Measurements from ENCODE around the gene PBX4. TPM values are rescaled to one million over a fixed set of nuclear protein-coding genes. Genes with fewer than 3 reads are reported as not detected.
"Not testable (repeated sequence)": the region's sequence is repeated elsewhere in the genome, so short reads cannot be mapped to it uniquely, and the experiment has no call there.

Gene PBX4
- 11.7 and 11.8 TPM in 2 replicates for total RNA-seq
- total RNA-seq (2013), result 1.3 TPM
- polyA plus RNA-seq, result 6.0 and 11.7 TPM in 2 replicates
- polyA minus RNA-seq, result 2.1 and 4.4 TPM in 2 replicates

- POLR2A ChIA-PET, result interaction anchor here (1.1 to 2.0 kb wide), 2 partner anchors 10 to 18 kb away, joined by 6 to 8 read pairs; partner anchors contain the start of gene LPAR2
- no peaks in the 10 kb centered on the region for H3K9me3 ChIP-seq (ENCODE audit: control extremely low read depth in 1 of 3, control insufficient read depth in 2 of 3, insufficient read depth in 1 of 3, low read length in 2 of 3)
- no peaks in the 10 kb centered on the region for H4K20me1 ChIP-seq (ENCODE audit: control insufficient read depth, insufficient read depth, low read length, poor library complexity, severe bottlenecking)
- intact Hi-C loops (cut with micrococcal nuclease), result loop anchor here (1.0 to 5.0 kb wide), 5 partner anchors 10 to 204 kb away; partner anchors contain the start of genes GMIP, LPAR2, ZNF101 and ZNF506
- DNase-seq (peak; percentile 99), ATAC-seq (ENCODE audit: low read depth) (peak; percentile 99)
- H3K4me3 Mint-ChIP-seq, result peak within 1 kb of the TSS; percentile 89
- WGBS (ENCODE audit: insufficient coverage), result 7% methylated on average over 80 of the region's 80 CpGs
- CTCF ChIA-PET, result interaction anchor here (0.7 kb wide), 1 partner anchor 66 kb away, joined by 3 read pairs; no protein-coding TSS in a partner anchor
- H3K27me3 Mint-ChIP-seq, result no peaks in the 10 kb centered on the region
- H3K4me1 ChIP-seq (ENCODE audit: control insufficient read depth in 2 of 2, insufficient read depth in 2 of 2, low read length in 2 of 2), result peaks cover 11 to 16% of the 10 kb centered on the region in 2 donors
- peak within 1 kb of the TSS; percentile 89 for H3K27ac Mint-ChIP-seq
- H3K4me3 ChIP-seq (ENCODE audit: control extremely low read depth in 1 of 5, extremely low read depth in 1 of 5, insufficient read depth in 1 of 5, low read depth in 2 of 5, low read length in 4 of 5), result peak within 1 kb of the TSS in 4 of 5 experiments; percentile 48 to 64 (median 56)
- peaks cover 24% of the 10 kb centered on the region for H3K4me1 Mint-ChIP-seq
- no peaks in the 10 kb centered on the region for H3K27me3 ChIP-seq (replicated peaks in 1 of 4; ENCODE audit: control extremely low read depth in 1 of 4, control insufficient read depth in 3 of 4, insufficient read depth in 4 of 4, low read length in 3 of 4)
- TF ChIP-seq CTCF (IDR thresholded peaks at IDR 0.05) (no peak), EZH2 (IDR thresholded peaks at IDR 0.05; ENCODE audit: borderline replicate concordance, insufficient read depth, low read depth, low read length, poor library complexity, severe bottlenecking) (no peak)
- peak within 1 kb of the TSS; percentile 51 to 70 for H3K27ac ChIP-seq (ENCODE audit: low read length in 2 of 2)
- H3K9ac ChIP-seq (ENCODE audit: low read length), result peak within 1 kb of the TSS; percentile 73
- no peaks in the 10 kb centered on the region for H3K36me3 ChIP-seq (replicated peaks in 1 of 2; ENCODE audit: control extremely low read depth in 1 of 2, control insufficient read depth in 1 of 2, extremely low read depth in 1 of 2, insufficient read depth in 2 of 2, low read length in 1 of 2)
- H3K9me3 Mint-ChIP-seq (ENCODE audit: insufficient read depth), result no peaks in the 10 kb centered on the region
- H2AFZ ChIP-seq (ENCODE audit: insufficient read depth, low read depth, low read length, poor library complexity, severe bottlenecking), result peak within 1 kb of the TSS; percentile 89
- peaks cover 6% of the 10 kb centered on the region for H3K79me2 ChIP-seq (ENCODE audit: control insufficient read depth, insufficient read depth, low read length)
- peak within 1 kb of the TSS; percentile 96 for H3K4me2 ChIP-seq (replicated peaks; ENCODE audit: low read depth, low read length, poor library complexity, severe bottlenecking)
These were observed at the start of gene PBX4 for GRCh38 chr19:19618219-19619051. PBX4 (minus strand) TSS chr19:19618687; CDS start chr19:19618629, 58 bp downstream.

- H3K9me3 ChIP-seq (ENCODE audit: control extremely low read depth in 1 of 3, control insufficient read depth in 2 of 3, insufficient read depth in 1 of 3, low read length in 2 of 3); H3K4me2 ChIP-seq (replicated peaks; ENCODE audit: low read depth, low read length, poor library complexity, severe bottlenecking); DNase-seq; H3K9ac ChIP-seq (ENCODE audit: low read length); ATAC-seq (ENCODE audit: low read depth); H3K9me3 Mint-ChIP-seq (ENCODE audit: insufficient read depth); H3K27ac ChIP-seq (ENCODE audit: low read length in 2 of 2); H3K27me3 ChIP-seq (replicated peaks in 1 of 4; ENCODE audit: control extremely low read depth in 1 of 4, control insufficient read depth in 3 of 4, insufficient read depth in 4 of 4, low read length in 3 of 4); CTCF ChIA-PET; H2AFZ ChIP-seq (ENCODE audit: insufficient read depth, low read depth, low read length, poor library complexity, severe bottlenecking); H3K36me3 ChIP-seq (replicated peaks in 1 of 2; ENCODE audit: control extremely low read depth in 1 of 2, control insufficient read depth in 1 of 2, extremely low read depth in 1 of 2, insufficient read depth in 2 of 2, low read length in 1 of 2); H3K27me3 Mint-ChIP-seq; H3K4me3 Mint-ChIP-seq; H3K4me3 ChIP-seq (ENCODE audit: control extremely low read depth in 1 of 5, extremely low read depth in 1 of 5, insufficient read depth in 1 of 5, low read depth in 2 of 5, low read length in 4 of 5): not testable (repeated sequence)
- H3K27ac Mint-ChIP-seq, result peak overlapping the region; percentile 74
- Histone ChIP-seq H4K20me1 (ENCODE audit: control insufficient read depth, insufficient read depth, low read length, poor library complexity, severe bottlenecking) (peaks cover 12% of the 10 kb centered on the region), H3K79me2 (ENCODE audit: control insufficient read depth, insufficient read depth, low read length) (peaks cover 43% of the 10 kb centered on the region), H3K4me1 (ENCODE audit: control insufficient read depth in 2 of 2, insufficient read depth in 2 of 2, low read length in 2 of 2) (peaks cover 50 to 74% of the 10 kb centered on the region in 2 donors)
- WGBS (ENCODE audit: insufficient coverage), result 99% methylated on average over 20 of the region's 22 CpGs
- H3K4me1 Mint-ChIP-seq, result peaks cover 53% of the 10 kb centered on the region
- POLR2A ChIA-PET, result interaction anchor here (0.6 to 1.9 kb wide), 5 partner anchors 67 to 303 kb away, joined by 3 to 15 read pairs (median 3); partner anchors contain the start of gene ZNF14
- intact Hi-C loops (cut with micrococcal nuclease), result loop anchor here (5.0 kb wide), 1 partner anchor 502 kb away; the partner anchor contains the start of gene ZNF486
These were observed 47.0 kb upstream of the PBX4 start for GRCh38 chr19:19665420-19665948.
